GM19397 (cell line): Measurements from ENCODE around the gene DHH.

Experiments
- ATAC-seq: cut with Tn5 transposase; IDR thresholded peaks from one replicate; pipeline ENCODE4 v1.9.1; 2021; ENCODE audit warnings: mild to moderate bottlenecking, moderate library complexity; ENCODE audit not compliant: unreplicated experiment

DHH gene

DNA sequence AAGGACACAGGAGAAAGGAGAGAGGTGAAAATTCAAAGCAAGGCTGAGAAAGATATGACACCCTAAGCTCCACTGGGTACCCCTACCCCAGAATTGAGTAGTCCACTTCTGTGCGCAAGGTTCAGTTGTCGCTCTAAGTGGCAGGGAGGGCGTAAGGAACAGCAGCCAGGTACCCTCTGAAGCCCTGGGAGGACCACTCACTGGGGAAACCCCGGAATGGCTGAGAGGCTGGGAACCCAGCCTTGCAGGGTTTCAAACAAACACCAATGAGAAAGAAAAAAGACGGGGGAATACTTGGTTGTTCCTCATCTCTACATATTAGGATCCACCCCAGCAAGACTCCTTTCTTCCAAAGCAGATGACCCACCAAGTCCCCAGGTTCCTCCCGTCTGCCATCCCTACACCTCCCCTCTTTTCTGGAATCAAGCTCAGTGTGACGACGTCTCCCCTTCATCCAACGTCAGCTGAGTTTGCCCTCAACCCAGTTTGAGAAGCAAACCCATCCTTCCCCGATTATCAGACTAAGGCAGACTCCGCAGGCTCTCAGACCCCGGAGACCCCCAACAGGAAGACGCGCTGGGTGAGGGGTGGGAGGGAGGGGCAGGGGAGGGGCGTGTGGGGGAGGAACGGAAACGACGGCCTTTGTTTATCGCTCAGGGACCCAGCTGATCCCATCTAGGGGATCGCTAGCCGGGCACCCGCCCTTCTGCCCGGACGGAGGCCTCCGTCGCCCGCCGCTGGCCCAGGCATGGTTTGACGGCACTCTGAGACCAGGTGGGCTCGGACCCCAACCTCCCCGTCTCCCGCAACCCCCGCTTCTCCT, 15.3 kb upstream of the DHH start:
- ATAC-seq: peak; percentile 6

DNA sequence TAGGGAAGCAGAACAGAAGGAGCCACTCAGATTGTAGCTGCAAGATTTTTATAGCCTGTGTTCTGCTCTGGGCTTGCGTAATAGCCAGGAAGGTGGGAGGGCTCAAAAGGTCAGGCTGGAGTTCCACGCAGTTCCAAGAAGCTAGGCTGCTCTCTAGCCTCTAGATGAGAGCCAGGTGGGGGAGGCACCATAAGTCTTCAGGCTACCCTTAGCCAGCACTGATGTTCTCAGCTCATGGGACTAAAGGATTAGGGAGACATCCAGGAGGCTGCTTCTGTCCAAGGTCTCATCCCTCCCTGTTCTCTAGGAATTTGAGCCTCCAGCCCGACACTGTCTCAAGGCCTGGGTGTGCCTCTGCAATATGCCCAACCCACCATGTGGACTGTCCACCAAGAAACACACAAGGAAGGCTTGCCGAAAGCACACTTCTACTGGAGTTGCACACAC, 14.4 kb upstream of the DHH start:
- no peak for ATAC-seq

DNA sequence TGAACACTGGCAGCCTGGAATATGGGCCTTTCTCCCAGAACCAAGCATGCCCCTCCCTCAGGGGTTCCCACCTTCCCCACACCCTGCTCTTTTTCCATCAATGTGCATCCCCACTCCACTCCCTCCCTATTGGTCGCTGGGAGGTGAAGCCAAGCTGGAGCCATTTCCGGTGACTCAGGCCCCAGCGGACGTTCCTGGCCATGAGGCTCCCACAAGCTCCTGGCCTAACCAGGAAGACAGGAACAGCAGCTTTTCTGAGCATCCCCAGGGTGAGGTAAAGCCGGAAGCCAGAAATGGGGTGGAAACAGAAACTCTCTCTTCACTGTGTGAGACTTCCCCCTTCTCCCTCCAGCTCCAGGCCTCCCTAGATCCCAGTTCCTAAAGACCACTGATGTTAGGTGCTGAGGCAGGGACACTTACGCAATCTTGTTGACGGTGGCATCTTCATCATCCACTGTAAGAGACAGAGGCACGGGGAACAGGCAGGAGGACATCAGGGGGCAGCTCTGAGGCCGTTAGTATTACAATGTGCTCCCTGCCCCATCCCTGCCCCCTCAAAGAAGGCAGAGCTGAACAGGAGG, 11.0 kb upstream of the DHH start:
- no peak for ATAC-seq

DNA sequence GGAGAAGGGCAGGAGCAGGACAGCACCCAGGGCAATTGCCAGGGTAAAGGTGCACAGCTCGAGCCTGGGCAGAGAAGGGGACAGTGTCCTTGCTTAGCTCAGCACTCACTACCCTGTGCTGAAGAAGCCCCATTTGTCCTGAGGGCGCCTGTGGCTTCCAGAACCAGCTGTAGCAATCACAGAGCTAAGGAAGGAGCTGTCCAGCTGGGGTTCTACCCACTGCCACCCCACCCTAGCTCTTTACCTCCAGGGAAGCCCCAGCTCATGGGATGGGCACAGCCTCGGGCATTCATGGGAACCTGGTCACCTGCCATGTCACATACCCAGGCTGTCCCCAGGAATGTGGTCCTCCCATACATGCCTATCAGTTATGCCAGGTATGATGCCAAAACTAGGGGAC, 10.2 kb upstream of the DHH start:
- ATAC-seq: no peak

DNA sequence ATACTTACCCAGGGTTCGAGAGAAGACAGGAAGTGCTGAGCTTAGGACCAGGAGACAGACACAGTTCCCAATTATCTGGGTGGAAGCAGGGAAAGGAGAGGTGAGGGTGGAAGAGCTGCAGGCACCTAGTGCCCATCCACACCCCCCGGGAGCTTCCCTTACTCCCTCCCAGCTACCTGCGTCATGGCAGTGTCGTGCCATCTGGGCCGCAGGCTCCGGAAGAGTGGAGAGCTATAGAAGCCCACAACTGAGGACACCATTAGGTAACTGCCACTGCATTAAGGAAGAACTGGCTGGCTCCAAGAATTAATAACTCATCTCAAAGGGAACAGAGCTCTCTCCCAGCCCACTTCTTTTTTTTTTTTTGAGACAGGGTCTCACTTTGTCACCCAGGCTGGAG, 5.8 kb upstream of the DHH start:
- no peak for ATAC-seq

DNA sequence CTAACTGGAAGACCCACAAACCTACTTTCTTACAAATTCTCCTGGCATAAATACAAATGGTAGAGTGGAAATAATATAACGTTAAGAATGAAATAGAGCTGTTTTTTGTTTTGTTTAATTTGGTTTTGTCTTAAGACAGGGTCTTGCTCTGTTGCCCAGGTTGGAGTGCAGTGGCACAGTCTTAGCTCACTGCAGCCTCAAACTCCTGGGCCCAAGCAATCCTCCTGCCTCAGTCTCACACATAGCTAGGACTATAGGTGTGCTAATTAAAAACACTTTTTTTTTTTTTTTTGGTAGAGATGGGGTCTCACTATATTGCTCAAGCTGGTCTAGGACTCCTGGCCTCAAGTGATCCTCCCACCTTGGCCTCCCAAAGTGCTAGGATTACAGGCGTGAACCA, 4.1 kb upstream of the DHH start:
- no peak for ATAC-seq

DNA sequence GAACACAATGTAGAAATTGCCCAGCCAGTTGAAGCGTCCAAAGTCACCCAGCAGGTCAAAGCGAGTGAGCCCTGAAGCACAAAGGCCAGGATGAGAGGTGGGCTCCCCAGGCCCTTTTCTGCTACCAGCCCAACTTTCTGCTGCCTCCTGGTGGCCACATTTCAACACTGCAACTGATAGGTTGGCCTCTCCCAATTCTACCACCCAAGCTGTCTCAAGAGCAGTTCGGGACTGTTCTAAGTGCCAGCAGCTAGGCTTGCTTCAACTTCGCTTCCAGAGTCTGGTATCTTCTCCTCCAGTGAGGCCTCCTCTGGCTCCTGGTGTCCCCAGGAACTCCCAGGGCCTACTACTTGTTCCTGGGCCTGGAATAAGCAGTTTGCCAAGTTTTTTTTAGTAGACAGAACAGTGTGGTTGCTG, 3.4 kb upstream of the DHH start:
- ATAC-seq: no peak

DNA sequence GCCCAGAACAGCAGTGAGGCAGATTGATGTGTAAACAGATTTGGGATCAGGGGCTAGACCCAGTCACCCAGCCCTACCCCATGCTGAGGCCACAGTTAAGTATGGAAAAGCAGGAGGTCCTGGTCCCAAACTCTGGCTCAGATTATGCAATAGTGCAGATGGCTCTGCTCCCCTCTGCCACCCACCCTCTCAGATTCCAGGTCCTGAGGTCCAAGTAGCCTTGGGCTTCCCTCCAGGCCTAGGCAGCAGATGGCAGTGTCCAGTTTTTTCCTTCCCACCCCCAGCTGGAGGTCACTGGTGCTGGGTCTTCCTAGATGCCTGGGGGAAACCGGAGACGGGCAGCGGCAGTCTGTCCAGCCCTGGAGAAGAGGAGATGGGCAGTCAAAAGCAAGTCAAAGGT, 2.8 kb upstream of the DHH start:
- ATAC-seq: no peak

DNA sequence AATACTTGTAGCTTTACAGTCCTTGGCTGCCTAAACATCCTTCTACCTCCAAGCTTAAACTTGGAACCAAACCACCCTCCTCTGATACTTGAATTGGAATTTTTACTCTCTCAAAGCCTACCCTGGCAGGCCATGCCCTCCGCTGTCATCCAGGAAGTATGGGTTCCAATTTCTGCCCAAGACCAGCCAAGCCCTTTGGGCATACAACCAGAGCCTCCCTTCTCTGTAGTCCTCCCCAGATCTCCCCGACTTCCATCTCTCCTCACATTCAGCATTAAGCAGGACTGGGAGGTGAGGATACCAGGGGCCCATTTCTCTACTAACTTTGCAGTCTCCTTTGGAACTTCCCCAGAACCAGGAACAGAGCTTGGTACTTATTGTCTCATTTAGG, 369 bp upstream of the DHH start:
- ATAC-seq: no peak

DNA sequence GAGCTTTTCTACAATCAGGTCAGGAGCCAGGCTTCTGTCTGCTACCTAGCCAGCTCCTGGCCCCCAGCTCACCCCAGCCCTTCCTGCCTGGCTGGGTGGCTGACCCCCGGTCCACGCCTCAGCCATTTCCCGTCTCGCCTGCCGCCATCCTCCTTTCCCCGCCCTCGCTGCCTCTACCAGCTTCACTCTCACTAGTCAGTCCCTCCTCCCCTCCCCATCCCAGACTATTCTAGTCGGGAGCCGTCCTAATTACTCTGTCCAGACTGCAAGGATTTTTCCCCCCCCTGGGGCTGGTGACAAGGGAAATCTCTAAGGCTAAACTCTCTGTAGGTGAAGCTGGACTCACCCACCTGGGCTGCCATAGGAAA, 825 bp downstream of the DHH start:
- no peak for ATAC-seq

DNA sequence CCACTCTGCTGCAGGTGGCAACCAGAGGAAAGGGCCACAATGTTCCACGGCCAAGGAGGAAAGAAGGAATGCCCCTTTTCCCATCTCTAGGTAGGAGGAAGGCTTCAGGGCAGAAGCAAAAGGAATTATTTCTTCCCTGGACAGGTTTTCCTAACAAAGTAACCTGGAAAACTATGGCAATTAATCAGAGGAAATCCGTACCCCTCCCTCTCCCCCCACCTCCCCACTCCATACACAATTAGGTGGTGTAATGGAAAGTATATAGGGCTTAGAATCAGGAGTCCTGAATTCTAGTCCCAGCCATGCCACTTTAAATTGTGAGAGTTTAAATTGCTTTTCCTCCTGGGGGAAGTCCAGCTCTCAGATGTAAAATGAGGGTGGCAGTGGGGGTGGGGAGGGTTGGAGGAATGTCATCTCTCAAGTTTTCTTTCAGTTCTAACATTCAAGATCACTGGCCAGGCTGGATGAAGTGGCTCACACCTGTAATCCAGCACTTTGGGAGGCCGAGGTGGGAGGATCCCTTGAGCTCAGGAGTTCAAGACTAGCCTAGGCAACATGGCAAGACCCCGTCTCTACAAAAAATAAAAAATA, 1.7 kb downstream of the DHH start:
- no peak for ATAC-seq

DNA sequence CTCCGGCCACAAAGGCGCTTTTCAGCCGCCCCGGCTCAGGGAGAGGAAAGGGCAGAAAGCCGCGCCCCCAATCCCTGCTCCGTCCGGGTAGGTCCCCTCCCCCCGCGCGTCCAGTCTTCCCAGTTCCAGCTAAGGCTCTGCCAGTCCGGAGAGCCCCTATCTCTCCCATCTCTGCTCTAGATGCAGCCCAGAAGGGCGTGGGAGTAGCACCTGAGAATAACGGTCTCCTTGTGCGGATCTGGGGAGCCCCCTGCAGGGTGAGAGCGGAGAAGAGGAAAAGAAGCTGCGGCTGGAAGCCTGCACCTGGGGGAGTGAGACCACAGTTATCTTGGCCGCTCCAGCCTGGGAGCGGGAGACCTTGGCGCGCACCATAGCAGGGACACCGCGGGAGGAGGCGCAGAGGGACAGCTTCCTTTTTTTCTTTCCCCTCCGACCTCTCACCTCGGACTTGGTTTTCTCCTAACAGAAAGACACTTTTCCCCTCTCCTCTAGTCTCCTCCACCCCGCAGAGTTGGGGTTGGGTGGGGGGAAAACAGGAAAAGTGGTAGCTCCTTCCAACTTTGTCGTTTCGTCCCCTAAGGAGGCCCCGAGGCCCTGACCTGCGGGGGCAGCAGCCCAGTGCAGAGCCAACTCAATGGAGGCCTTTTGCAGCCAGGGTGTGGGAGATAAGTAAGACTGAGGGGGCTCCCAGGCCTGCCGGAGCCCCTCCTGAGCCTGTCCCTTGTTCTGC, 2.4 kb downstream of the DHH start:
- ATAC-seq: no peak

DNA sequence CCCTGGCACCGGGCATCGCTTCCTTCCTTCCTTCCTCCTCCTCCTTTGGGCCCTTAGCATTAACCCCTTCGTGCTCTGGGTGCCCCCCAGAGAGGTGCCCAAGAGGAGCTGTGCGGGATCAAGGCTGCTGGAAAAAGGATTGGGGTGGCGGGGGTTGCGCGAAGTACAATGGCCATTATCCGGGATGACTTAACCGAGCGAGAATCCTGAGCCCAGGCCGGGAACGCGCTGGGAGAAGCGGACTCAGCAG, 2.8 kb downstream of the DHH start:
- ATAC-seq: no peak

DNA sequence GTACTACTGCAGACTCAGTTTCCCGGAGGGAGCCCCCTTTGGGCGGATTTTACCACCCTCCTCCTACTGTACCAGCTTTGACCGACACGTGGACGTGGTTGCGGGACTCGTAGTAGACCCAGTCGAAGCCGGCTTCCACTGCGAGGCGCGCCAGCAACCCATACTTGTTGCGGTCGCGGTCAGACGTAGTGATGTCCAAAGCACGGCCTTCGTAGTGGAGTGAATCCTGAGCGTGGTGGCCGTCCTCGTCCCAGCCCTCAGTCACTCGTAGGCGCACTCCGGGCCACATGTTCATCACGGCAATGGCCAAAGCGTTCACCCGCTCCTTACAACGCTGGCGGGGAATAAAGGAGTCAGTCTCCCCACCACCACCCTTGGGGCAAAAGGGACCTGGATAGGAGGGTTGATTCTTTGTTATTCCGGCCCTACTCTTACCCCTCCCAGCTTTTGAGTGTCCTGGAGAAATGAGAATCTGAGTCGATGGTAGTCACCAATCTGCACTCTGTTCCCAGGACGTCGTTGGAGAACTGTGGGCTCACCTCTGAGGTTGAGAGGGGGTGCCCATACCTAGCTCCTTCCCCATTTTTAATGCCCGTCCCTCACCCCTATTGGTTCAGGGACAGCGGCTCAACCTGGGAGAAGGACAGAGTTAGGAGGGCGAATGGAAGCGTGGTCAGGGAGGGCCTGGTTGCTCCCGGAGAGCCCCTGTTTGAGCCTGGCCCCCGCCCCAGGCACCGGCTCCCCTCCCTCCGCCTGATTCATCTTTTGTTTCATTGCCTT, 3.4 kb downstream of the DHH start:
- ATAC-seq: no peak

DNA sequence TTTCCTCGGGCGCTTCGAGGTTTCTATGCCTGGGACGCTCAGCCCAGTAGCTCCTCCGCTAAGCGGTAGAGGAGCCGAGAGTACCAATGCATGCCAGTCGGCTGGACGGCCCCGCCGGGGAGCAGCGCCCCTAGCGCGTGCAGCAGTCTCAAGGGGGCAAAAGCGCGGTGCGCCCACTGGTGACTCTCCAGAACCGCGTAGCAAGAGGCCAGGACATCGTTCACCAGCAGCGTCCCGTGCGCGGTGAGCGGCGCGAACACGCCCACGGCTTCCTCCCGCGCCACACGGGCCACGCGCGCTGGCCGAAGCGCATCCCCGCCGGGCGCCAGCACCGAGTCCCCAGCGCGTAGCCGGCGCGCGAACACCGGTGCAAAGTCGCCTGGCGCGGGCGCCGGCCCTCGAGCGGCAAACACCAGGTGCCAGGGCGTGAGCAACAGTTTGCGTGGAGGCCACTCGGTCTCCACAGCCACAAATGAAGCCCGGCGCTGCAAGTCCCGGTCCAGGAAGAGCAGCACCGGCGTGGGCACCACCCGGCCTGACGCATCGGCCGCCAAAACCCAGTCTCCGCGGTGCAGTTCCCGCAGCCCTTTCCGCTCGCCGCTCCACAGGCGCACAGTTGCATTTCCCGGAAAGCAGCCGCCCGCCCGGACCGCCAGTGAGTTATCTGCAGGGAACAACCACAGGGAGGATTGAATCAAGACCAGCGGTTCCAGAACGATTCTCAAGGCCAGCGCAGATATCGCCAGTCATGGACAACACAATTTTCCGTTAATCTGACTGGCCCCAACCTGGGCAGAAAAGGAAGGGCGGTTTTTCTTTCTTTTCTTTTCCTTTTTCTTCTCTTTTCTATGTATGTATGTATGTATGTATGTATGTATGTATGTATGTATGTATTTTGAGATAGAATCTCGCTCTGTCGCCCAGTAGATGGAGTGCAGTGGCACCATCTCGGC, 4.5 kb downstream of the DHH start:
- ATAC-seq: no peak

DNA sequence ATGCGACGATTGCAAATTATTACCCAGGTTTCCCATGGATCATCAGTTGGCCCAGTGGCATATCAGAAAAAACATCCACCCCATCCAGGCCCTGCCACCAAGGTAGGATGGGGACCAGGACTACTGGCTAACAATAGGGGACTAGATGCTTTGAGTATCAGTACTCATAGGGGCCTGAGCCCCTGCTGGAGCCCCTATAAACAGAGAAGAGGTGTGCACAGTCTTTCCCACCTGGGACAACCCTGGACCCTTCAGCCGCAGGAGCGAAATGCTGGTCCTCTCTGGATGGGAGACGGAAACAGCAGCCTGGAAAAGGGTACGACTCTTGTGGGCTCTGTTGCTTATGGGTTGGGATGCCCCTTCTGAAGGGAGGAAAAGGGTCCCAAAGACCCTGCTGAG, 5.7 kb downstream of the DHH start:
- no peak for ATAC-seq

DNA sequence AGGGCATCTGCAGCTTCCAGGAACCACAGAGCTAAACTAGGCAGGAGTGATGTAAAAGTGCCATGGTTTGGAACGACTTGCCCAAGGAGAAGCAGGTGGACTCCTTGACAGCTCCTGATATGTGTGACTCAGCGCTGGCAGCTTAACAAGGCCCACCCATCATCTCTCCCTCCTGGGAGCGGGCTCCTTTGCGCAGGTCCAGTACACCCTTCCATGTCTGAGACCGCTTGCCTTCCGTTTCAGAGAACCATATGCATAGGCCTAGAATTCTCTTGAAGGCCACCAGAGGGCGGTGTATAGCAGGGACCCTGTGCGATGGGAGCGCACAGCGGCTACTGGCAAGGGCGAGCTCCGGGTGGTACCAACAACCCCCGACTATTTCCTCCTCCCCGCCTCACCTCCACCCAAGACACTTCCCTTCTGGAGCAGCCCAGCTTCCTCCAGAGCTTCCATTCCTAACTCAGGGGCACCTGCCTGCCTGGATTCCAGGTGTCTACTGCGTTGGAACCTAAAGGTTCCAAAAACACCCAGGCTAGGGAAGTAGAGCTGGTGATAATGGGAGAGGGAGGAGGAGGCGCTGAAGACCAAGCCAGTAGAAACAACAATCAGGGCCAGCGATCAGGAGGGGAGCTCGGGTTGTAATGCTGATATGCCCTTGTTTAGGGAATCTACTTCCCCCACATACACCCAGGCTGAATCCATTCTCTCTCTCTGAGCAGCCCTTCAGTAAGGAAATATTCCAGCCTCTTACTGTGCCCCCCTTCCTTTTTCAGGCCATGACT, 6.3 kb downstream of the DHH start:
- ATAC-seq: peak; percentile 67

DNA sequence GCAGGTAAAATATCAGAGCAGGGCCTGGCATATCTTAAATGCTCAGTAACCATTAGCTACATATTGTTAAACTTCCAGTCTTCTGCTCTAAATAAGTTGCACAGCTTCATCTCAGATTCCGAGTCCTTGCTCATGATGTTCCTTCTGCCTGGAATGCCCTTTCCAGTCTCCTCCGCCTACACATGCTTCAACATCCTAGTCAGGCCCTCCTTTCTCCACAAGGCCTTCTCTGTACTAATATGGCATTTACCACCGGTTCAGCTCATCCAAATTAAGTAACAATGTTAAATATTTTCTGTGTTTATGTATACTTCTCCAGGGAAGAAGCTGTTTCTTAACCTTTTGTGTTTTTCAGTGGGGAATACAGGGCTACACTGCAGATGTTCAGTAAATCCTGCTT, 8.5 kb downstream of the DHH start:
- no peak for ATAC-seq

DNA sequence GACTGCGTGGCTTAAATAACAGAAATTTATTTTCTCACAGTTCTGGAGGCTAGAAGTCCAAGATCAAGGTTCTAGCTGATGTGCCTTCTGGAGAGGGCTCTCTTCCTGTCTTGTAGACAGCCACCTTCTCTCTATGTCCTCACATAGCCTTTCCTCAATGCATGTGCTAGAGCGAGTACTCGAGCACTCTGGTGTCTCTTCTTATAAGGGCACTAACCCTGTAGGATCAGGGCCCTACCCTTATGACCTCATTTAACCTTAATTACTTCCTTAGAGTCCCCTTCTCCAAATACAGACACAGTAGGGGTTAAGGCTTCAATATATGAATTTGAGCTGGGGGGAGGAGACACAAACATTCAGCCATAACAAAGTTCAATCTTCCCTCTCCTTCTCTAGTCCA, 10.2 kb downstream of the DHH start:
- no peak for ATAC-seq
